HepG2 (cell line): ENCODE data around the gene LLGL2. TPM values are rescaled to one million over a fixed set of nuclear protein-coding genes. Genes with fewer than 3 reads are reported as not detected.

ENCODE experiments used
- ARNTL ChIP-seq: sonication (generic); formaldehyde crosslinking; IDR thresholded peaks from 2 replicates; pipeline ENCODE4 v1.4.0; 2020; ENCODE audit warnings: mild to moderate bottlenecking, missing genetic modification reagents
- CREB1 ChIP-seq, 2 experiments: fragments of 450-650 bp in 1 of 2; IDR thresholded peaks; 2 replicates each; pipeline ENCODE4 v1.6.1; 2016 to 2017; ENCODE audit warnings: control low read depth in 1 of 2, mild to moderate bottlenecking in 1 of 2, missing compliant biosample characterization in 1 of 2, missing genetic modification characterization in 1 of 2
- ELF4 ChIP-seq: sonication (generic); formaldehyde crosslinking; IDR thresholded peaks from 2 replicates; pipeline ENCODE4 v1.5.0; 2020; ENCODE audit warnings: missing genetic modification reagents, mild to moderate bottlenecking, moderate library complexity, borderline replicate concordance
- GATAD1 ChIP-seq: IDR thresholded peaks from 2 replicates; pipeline ENCODE4 v1.6.1; 2016; ENCODE audit warnings: missing genetic modification reagents, missing compliant biosample characterization
- HDAC1 ChIP-seq: sonication (generic); formaldehyde crosslinking; IDR thresholded peaks from 2 replicates; pipeline ENCODE4 v1.5.1; 2020; ENCODE audit warnings: mild to moderate bottlenecking, missing genetic modification reagents
- HNRNPLL ChIP-seq: fragments of 200-400 bp; formaldehyde crosslinking; IDR thresholded peaks from 2 replicates; pipeline ENCODE4 v1.6.1; 2017; ENCODE audit warnings: mild to moderate bottlenecking, low read depth, low read length; ENCODE audit not compliant: poor library complexity, severe bottlenecking
- KLF6 ChIP-seq: IDR thresholded peaks from 2 replicates; pipeline ENCODE4 v1.8.0; 2016; ENCODE audit warnings: missing biosample characterization, missing genetic modification reagents
- LCORL ChIP-seq, 2 experiments: fragments of 450-650 bp in 1 of 2; sonication (generic) in 1 of 2; formaldehyde crosslinking in 1 of 2; IDR thresholded peaks; 2 replicates each; pipeline versions ENCODE4 v1.5.0 to v1.6.1; 2017 to 2020; ENCODE audit warnings: antibody characterized with exemption in 1 of 2, missing genetic modification reagents in 1 of 2
- NRL ChIP-seq: sonication (generic); formaldehyde crosslinking; IDR thresholded peaks from 2 replicates; pipeline ENCODE4 v1.5.0; 2020; ENCODE audit warnings: missing genetic modification reagents, mild to moderate bottlenecking, moderate library complexity, borderline replicate concordance
- PLRG1 ChIP-seq: fragments of 450-650 bp; conservative IDR thresholded peaks from 2 replicates; pipeline ENCODE4 v1.6.1; 2016
- PTBP1 ChIP-seq: fragments of 200-400 bp; formaldehyde crosslinking; IDR thresholded peaks from 2 replicates; pipeline ENCODE4 v1.6.1; 2018; ENCODE audit warnings: low read length, low read depth; ENCODE audit not compliant: poor library complexity, severe bottlenecking
- SATB2 ChIP-seq: sonication (generic); formaldehyde crosslinking; IDR thresholded peaks from 2 replicates; pipeline ENCODE4 v1.5.0; 2020; ENCODE audit warnings: missing genetic modification reagents
- SIN3A ChIP-seq: IDR thresholded peaks from 2 replicates; pipeline ENCODE4 v1.6.1; 2011; ENCODE audit warnings: low read depth, mild to moderate bottlenecking, control low read depth, low read length, borderline replicate concordance
- TARDBP ChIP-seq: sonication (generic); formaldehyde crosslinking; IDR thresholded peaks from 2 replicates; pipeline ENCODE4 v1.8.0; 2022; ENCODE audit warnings: mild to moderate bottlenecking, missing genetic modification reagents
- ZNF292 ChIP-seq: sonication (generic); formaldehyde crosslinking; IDR thresholded peaks from 2 replicates; pipeline ENCODE4 v1.8.1; 2022; ENCODE audit warnings: mild to moderate bottlenecking, low read depth, missing genetic modification reagents, borderline replicate concordance
- ZNF451 ChIP-seq: sonication (generic); formaldehyde crosslinking; IDR thresholded peaks from 2 replicates; pipeline ENCODE4 v1.5.0; 2020; ENCODE audit warnings: mild to moderate bottlenecking, missing genetic modification reagents
- ZNF703 ChIP-seq: sonication (generic); formaldehyde crosslinking; IDR thresholded peaks from 2 replicates; pipeline ENCODE4 v1.5.1; 2020; ENCODE audit warnings: missing genetic modification reagents, mild to moderate bottlenecking, moderate library complexity, borderline replicate concordance
- ZNF773 ChIP-seq: sonication (generic); formaldehyde crosslinking; IDR thresholded peaks from 2 replicates; pipeline ENCODE4 v1.4.0; 2020; ENCODE audit warnings: missing genetic modification reagents, borderline replicate concordance
- polyA plus RNA-seq, 8 experiments: library from polyadenylated mRNA; depleted of rRNA in 3 of 8; stranded (reverse) in 7 of 8; unstranded in 1 of 8; fragments of >200 nt; fragmentation: Illumina TruSeq in 4 of 8; extraction: Trizol in 4 of 8; gene quantifications; 2 replicates each; pipeline versions ENCODE4 v1.2.1 to v1.2.3, GENCODE V29; 2011 to 2016; ENCODE audit warnings: low read depth in 4 of 8, missing spikeins in 1 of 8, mixed read lengths in 1 of 8; ENCODE audit not compliant: insufficient read depth in 1 of 8
- total RNA-seq, 5 experiments: library from RNA; depleted of rRNA; stranded (reverse); fragments of >200 nt; fragmentation: Illumina TruSeq; extraction: Trizol; gene quantifications; 2 replicates each; pipeline ENCODE4 v1.2.3, GENCODE V29; 2016; ENCODE audit warnings: low read depth in 1 of 5
- TF ChIP-seq, protein P1 (sequence below): sonication (generic); formaldehyde crosslinking; IDR thresholded peaks from 2 replicates; pipeline ENCODE4 v1.4.0; 2020; ENCODE audit warnings: mild to moderate bottlenecking, missing genetic modification reagents
- TF ChIP-seq, protein P2 (sequence below): sonication (generic); formaldehyde crosslinking; IDR thresholded peaks from 2 replicates; pipeline ENCODE4 v1.5.1; 2020; ENCODE audit warnings: mild to moderate bottlenecking, missing genetic modification reagents, borderline replicate concordance

The LLGL2 gene
- total and polyA plus RNA-seq, 2 of the 13 experiments (the other 11 are each of a cell fraction or from before 2014, with no cell fraction given) = 83.0 to 86.7 TPM

DNA sequence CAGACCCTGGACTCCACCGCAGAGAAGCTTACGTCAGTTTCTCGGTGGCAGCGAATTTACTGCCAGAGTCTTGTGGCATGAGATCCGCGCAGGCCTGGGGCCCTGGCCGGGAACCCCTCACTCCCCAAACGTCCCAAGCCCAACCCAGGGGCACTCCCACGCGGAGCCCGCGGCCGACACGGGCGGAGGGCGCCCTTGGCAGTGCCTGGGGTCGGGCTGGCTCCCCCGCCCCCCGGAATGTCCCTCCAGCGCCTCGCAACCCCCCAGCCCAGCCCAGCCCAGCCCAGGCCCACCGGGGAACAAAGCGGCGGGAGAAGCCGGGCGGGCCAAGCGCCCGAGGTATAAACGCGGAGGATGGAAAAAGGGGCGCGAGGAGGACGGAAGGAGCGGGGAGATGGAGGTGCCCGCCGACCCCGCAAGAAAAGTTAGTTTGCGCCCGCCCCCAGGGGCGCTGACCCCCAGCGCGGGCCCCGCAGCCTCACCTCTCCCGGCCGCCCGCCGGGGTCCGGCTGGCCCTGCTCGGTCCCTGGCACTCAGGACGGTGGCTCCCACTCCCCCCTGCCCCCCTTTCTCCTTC is 10.5 kb upstream of the LLGL2 start (continued):
- TF ChIP-seq KLF6 (no peak), ZNF292 (no peak), ZNF451 (no peak), HNRNPLL (no peak), ZNF773 (CRISPR knock-in tag) (no peak), SATB2 (no peak), CREB1 (IDR thresholded peaks at IDR 0.05) (no peak), CREB1 (CRISPR knock-in tag; IDR thresholded peaks at IDR 0.05) (no peak), NRL (CRISPR knock-in tag) (0 out of 2 replicates have a peak, but pooled peaks have one; percentile 43), HDAC1 (CRISPR knock-in tag) (peak; percentile 44; the same call in 1 of the 2 replicates), PLRG1 (no peak), SIN3A (no peak), ZNF703 (CRISPR knock-in tag) (no peak), PTBP1 (no peak), ELF4 (CRISPR knock-in tag) (no peak), GATAD1 (peak; percentile 28; the same call in 1 of the 2 replicates), ARNTL (CRISPR knock-in tag) (no peak), TARDBP (CRISPR knock-in tag) (no peak), LCORL (IDR thresholded peaks at IDR 0.05) (no peak), LCORL (CRISPR knock-in tag; IDR thresholded peaks at IDR 0.05) (0 out of 2 replicates have a peak, but pooled peaks have one; percentile 14)
- TF ChIP-seq, protein P1, sequence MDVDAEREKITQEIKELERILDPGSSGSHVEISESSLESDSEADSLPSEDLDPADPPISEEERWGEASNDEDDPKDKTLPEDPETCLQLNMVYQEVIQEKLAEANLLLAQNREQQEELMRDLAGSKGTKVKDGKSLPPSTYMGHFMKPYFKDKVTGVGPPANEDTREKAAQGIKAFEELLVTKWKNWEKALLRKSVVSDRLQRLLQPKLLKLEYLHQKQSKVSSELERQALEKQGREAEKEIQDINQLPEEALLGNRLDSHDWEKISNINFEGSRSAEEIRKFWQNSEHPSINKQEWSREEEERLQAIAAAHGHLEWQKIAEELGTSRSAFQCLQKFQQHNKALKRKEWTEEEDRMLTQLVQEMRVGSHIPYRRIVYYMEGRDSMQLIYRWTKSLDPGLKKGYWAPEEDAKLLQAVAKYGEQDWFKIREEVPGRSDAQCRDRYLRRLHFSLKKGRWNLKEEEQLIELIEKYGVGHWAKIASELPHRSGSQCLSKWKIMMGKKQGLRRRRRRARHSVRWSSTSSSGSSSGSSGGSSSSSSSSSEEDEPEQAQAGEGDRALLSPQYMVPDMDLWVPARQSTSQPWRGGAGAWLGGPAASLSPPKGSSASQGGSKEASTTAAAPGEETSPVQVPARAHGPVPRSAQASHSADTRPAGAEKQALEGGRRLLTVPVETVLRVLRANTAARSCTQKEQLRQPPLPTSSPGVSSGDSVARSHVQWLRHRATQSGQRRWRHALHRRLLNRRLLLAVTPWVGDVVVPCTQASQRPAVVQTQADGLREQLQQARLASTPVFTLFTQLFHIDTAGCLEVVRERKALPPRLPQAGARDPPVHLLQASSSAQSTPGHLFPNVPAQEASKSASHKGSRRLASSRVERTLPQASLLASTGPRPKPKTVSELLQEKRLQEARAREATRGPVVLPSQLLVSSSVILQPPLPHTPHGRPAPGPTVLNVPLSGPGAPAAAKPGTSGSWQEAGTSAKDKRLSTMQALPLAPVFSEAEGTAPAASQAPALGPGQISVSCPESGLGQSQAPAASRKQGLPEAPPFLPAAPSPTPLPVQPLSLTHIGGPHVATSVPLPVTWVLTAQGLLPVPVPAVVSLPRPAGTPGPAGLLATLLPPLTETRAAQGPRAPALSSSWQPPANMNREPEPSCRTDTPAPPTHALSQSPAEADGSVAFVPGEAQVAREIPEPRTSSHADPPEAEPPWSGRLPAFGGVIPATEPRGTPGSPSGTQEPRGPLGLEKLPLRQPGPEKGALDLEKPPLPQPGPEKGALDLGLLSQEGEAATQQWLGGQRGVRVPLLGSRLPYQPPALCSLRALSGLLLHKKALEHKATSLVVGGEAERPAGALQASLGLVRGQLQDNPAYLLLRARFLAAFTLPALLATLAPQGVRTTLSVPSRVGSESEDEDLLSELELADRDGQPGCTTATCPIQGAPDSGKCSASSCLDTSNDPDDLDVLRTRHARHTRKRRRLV (CRISPR knock-in tag) = no peak; the same call in 1 of the 2 replicates
- TF ChIP-seq, protein P2, sequence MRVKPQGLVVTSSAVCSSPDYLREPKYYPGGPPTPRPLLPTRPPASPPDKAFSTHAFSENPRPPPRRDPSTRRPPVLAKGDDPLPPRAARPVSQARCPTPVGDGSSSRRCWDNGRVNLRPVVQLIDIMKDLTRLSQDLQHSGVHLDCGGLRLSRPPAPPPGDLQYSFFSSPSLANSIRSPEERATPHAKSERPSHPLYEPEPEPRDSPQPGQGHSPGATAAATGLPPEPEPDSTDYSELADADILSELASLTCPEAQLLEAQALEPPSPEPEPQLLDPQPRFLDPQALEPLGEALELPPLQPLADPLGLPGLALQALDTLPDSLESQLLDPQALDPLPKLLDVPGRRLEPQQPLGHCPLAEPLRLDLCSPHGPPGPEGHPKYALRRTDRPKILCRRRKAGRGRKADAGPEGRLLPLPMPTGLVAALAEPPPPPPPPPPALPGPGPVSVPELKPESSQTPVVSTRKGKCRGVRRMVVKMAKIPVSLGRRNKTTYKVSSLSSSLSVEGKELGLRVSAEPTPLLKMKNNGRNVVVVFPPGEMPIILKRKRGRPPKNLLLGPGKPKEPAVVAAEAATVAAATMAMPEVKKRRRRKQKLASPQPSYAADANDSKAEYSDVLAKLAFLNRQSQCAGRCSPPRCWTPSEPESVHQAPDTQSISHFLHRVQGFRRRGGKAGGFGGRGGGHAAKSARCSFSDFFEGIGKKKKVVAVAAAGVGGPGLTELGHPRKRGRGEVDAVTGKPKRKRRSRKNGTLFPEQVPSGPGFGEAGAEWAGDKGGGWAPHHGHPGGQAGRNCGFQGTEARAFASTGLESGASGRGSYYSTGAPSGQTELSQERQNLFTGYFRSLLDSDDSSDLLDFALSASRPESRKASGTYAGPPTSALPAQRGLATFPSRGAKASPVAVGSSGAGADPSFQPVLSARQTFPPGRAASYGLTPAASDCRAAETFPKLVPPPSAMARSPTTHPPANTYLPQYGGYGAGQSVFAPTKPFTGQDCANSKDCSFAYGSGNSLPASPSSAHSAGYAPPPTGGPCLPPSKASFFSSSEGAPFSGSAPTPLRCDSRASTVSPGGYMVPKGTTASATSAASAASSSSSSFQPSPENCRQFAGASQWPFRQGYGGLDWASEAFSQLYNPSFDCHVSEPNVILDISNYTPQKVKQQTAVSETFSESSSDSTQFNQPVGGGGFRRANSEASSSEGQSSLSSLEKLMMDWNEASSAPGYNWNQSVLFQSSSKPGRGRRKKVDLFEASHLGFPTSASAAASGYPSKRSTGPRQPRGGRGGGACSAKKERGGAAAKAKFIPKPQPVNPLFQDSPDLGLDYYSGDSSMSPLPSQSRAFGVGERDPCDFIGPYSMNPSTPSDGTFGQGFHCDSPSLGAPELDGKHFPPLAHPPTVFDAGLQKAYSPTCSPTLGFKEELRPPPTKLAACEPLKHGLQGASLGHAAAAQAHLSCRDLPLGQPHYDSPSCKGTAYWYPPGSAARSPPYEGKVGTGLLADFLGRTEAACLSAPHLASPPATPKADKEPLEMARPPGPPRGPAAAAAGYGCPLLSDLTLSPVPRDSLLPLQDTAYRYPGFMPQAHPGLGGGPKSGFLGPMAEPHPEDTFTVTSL = no peak
